CD4-positive, alpha-beta T cell treated with Interleukin-6 at 100 ng/mL for 8 hours (primary cell): ENCODE measurements around the gene STKLD1.
A peak's percentile ranks its signal among the peaks of the same experiment; 100 is the strongest.
"Not testable (repeated sequence)": the region's sequence is repeated elsewhere in the genome, so short reads cannot be mapped to it uniquely, and the experiment has no call there.

Experiments
- DNase-seq: peaks from one replicate; pipeline ENCODE4 v3.0.0-alpha.2; 2020; ENCODE audit warnings: mixed read lengths, low spot score

Gene STKLD1

DNA sequence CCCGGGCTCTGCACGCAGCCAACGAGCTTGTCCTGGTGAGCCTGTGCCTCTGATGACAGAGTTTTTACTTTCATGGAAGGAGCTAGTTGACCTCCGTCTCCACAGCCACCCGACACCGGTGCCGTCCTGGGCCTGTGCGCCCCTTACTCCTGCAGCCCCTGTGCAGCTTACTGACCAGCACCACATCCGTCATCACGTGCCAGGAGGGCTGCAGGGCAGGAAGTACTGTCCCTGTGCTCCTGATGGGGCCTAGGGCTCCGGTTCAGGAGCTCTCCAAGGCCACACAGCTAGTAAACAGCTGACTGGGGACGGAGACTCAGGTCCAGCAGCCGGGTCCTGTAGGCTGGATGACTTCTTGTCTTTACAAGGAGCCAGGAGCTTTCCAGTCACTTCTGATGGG is 10.2 kb downstream of the STKLD1 start:
- DNase-seq, result no peak

DNA sequence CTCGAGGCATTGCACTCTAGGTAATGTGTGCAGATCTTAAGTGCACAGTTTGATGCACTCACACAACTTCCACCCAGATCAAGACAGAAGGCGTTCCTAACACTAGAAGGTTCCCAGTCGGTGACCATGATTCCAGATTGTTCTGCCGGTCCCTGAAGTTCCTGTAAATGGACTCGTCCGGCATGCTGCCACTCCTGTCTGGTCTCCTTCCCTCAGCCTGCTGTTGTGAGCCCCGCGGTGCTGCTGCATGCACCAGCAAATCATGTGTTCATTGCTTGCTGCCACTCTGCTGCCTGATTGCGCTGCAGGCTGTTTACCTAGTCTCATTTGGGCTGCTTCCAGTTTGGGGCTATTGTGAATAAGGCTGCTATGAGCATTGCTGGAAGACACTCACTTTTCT is 11.5 kb downstream of the STKLD1 start:
- DNase-seq, result no peak

DNA sequence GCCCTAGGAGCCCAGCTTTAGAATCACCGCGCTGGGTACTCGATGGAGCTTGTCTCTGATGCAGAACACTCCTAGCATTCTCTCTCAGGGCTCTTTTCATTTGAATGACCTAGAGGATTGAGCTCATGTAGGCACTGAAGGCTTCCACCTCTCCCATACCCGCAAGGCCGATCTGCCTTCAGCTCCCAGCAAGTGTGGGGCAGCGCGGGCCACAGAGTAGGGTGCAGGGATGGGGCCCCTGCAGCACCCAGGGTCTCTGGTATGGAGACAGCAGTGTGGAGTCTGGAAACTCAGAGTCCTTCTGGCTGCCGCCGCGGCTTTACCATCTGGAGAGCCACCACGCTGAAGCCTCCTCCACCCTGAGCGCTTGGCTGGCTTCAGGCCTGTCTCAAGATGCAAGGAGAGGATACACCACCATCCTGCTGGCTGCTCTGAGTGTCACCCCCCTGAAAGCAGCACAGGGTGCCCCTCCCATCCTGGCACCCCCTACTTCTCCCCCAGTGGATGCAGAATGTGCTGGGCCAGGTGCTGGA is 12.9 kb downstream of the STKLD1 start:
- DNase-seq, result no peak

DNA sequence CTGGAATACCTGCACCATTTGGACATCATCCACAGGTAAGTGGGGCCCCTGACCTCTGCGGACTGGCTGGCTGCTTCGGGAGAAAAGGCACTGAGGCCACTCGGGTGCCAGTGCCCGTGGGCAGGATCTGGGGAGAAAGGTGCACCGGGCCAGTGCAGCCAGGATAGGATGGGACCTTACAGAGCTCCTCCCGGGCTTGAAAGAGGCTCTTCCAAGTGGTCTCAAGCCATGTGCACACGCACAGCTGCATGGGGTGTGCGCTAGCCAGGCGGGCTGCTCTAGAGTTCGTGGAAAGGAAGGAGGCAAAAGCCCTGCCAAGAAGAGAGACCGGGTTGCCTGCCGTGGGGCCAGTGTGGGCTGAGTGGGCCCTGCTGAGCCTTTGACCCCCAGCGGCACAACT is 13.4 kb downstream of the STKLD1 start:
- DNase-seq, result no peak

DNA sequence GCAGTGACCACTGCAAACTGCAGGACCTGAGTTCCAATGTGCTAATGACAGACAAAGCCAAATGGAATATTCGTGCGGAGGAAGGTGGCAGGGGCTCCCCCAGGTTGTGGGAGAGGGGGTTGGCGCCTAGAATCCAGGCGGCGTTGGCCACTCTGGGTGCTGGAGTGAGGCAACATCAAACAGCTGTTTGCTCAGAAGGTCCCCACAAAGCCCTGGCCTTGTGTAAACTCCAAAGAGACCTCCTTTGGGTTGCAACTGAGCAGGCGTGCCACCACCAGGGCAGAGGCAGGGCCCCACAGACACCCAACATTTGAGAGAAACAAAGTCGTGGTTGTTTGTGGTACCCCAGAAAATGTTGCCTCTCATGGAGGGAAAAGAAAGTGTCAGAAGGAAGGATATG is 14.5 kb downstream of the STKLD1 start:
- no peak for DNase-seq

DNA sequence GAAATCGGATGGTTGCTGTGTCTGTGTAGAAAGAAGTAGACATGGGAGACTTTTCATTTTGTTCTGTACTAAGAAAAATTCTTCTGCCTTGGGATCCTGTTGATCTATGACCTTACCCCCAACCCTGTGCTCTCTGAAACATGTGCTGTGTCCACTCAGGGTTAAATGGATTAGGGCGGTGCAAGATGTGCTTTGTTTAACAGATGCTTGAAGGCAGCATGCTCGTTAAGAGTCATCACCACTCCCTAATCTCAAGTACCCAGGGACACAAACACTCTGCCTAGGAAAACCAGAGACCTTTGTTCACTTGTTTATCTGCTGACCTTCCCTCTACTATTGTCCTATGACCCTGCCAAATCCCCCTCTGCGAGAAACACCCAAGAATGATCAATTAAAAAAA is 15.3 kb downstream of the STKLD1 start:
- not testable (repeated sequence) for DNase-seq

DNA sequence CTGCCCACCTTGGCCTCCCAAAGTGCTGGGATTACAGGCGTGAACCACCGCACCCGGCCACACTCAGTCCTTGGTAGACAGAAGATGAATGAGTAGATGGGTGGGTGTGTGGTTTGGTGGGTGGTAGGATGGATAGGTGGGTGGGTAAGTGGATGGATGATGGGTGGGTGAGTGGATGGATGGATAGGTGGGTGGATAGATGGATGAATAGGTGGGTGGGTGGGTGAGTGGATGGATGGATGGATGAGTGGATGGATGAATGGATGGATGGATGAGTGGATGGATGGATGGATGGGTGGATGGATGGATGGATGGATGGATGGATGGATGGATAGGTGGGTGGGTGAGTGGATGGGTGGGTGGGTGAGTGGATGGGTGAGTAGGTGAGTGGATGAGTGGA is 16.1 kb downstream of the STKLD1 start:
- DNase-seq, result not testable (repeated sequence)

DNA sequence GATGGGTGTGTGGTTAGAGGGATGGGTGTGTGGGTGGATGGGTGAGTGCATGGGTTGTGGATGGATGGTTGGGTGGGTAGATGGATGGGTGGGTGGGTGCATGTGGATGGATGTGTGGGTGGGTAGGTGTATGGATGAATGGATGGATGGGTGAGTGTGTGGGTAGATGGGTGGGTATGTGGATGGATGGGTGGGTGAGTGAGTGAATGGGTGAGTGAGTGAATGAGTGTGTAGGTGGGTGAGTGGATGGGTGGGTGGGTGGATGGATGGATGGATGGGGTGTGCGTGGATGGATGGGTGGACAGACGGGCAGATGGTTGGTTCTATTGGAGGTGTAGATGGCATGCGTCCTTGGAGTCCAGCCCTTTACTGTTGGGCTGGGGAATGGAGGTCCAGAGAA is 17.2 kb downstream of the STKLD1 start:
- DNase-seq, result no peak

DNA sequence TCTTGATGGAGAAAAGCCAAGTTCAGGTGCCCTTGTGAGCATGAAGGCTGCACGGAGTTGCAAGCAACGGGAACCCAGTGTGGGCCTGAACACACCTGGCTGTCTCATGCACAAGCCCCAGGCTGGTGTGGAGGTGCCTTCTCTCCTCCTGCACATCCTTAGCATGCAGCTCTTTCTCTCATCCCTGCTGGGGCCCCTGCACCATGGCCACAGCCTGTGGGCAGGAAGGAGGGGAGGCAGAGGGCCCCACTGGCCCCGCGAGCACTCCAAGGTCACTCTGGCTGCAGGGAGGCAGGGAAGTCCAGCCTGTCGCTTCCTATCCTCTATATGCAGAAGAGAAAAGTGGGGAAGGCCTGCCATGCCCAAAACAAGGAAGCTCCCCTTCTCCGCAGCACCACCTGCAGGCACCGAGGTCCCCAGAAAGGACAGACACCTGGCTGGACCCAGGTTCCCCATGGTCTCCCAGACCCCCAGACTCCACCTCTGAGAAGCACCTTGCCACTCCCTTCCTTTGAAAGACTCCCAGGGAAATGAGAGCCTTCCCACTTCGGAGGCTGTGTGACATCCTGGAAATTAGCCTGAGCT is 18.6 kb downstream of the STKLD1 start:
- no peak for DNase-seq

DNA sequence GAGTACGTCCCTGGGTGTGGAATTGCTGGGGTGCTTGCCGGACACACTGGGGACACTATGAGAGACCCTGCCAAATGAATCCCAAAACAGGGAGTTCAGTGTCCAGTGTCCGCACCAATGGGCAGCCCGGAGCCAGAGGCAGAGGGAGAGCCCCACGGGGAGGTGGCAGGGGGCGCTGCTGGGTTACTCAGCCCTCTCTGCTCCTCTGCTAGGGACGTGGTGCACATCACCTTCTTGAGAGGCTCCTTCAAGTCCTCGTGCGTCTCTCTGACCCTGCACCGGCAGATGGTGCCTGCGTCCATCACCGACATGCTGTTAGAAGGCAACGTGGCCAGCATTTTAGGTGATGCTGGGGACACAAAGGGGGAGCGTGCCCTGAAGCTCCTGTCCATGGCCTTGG is 20.8 kb downstream of the STKLD1 start:
- no peak for DNase-seq

DNA sequence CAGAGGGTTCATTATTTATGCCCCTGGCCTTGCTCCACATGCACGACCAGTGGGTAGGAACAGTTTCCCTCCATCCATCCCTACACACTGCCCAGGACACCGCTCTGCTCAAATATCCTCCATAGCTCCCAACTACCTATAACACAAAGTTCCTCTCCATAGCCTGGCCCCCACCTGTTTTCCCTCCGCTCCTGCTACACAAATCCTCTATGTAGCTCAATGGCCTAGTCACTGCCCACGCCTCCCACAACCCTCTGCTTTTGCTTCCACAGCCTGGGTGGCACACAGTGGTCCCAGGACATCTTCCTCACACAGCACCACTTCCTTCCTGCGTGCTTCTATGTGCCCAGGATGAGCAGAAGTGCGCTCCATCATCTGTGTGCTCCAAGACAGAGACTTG is 21.2 kb downstream of the STKLD1 start:
- DNase-seq, result no peak

DNA sequence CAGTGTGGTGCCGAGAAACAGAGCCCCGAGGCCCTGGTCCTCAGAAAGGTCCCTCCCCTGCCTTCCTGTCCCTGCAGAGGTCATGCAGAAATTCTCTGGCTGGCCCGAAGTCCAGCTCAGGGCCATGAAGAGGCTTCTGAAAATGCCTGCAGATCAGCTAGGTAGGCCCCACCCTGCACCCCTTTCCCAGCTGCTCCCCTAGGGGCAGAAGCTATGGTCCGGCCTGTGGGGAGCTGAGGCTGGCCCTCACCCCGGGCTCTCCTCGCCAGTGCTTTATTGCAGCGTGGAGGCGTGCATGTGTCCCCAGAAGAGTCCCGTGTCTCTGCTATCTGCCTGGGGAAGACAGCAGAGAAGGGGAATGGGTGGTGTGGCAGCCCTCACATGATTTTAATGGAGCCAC is 21.7 kb downstream of the STKLD1 start:
- DNase-seq, result no peak

DNA sequence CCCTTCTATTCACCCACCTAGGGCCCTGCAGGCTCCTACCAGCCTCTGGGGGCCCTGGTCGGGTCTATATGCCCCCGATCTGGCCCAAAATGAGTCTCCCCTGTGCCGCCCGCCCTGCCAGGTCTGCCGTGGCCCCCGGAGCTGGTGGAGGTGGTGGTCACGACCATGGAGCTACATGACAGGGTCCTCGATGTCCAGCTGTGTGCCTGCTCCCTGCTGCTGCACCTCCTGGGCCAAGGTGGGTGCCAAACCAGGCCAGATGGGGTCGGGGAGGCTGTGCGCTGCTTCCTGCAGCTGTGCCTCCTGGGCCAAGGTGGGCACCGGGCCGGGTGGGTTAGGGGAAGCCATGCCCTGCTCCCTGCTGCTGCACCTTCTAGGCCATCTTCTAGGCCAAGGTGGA is 24.1 kb downstream of the STKLD1 start:
- DNase-seq, result no peak

DNA sequence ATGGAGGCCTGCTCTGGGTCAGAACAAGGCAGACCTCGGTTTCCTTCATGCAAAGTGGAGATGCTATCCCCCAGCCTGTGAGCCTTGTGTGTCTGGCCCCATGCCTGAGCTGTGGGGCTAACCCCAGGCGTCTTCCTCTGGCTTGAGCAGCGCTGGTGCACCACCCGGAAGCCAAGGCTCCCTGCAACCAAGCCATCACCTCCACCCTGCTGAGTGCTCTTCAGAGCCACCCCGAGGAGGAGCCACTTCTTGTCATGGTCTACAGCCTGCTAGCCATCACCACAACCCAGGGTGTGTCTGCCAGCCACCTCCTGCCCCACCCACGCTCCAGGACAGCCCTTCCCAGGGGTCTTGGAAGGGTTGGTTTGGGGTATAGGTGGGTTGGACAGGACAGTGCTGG is 25.4 kb downstream of the STKLD1 start:
- no peak for DNase-seq

DNA sequence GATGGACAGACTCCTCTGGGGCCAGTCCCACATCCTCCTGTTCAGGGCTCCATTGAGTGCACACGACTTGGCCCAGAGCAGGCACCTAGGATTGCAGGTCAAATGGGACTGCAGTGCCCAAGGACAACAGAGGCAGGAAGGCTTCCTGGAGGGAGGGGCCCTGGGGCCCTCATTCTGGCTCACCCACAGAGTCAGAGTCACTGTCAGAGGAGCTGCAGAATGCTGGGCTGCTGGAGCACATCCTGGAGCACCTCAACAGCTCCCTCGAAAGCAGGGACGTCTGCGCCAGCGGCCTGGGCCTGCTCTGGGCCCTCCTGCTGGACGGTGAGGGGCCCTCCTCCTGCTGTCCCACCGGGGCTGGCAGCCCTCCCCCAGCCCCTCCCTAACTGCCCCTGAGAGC is 26.5 kb downstream of the STKLD1 start:
- DNase-seq, result no peak

DNA sequence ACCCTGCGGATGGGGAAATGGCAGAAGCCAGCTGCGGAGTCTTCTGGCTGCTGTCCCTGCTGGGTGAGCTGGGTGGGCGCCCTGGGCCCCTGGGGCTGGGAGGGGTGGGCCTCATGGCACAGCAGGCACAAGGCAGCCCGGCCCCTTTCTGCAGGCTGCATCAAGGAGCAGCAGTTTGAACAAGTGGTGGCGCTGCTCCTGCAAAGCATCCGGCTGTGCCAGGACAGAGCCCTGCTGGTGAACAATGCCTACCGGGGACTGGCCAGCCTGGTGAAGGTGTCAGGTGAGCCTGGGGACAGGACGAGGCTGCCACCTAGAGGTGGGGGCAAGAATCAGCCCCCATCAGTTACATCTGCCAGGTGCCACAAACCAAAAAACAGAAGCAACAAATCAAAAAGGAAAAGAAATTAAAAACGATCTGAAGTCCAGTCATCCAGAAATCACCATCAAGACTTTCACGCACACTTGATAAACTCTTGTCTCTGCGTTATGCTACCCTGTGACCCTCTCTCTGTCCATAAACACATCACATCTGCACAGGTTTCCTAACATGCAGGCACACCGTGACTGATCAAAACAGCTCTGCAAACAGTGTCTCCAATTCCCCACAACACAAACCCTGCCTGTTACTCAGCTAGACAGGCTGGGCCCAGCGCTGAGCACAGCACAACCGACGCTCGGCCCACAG is 27.7 kb downstream of the STKLD1 start:
- DNase-seq, result peak; percentile 56

DNA sequence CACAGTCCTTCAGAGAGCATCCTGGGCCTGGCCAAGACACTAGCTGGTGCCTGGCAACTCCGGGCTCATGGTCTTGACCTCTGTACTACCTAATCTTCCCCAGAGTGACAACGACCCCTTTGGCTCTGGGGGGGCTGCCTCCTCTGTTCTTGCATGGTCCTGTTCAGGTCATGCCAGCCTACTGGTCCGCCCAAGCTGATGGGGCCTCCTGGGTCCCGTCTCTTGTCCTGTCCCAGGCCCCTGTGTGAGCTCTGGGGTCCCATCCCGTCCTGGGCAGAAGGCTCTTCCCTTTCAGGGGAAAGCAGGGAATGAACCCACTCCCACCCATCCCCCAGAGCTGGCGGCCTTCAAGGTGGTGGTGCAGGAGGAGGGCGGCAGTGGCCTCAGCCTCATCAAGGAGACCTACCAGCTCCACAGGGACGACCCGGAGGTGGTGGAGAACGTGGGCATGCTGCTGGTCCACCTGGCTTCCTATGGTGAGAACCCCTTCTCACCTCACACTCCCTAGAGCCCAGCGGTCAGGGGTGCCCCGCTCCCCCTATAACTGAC is 28.4 kb downstream of the STKLD1 start:
- no peak for DNase-seq

DNA sequence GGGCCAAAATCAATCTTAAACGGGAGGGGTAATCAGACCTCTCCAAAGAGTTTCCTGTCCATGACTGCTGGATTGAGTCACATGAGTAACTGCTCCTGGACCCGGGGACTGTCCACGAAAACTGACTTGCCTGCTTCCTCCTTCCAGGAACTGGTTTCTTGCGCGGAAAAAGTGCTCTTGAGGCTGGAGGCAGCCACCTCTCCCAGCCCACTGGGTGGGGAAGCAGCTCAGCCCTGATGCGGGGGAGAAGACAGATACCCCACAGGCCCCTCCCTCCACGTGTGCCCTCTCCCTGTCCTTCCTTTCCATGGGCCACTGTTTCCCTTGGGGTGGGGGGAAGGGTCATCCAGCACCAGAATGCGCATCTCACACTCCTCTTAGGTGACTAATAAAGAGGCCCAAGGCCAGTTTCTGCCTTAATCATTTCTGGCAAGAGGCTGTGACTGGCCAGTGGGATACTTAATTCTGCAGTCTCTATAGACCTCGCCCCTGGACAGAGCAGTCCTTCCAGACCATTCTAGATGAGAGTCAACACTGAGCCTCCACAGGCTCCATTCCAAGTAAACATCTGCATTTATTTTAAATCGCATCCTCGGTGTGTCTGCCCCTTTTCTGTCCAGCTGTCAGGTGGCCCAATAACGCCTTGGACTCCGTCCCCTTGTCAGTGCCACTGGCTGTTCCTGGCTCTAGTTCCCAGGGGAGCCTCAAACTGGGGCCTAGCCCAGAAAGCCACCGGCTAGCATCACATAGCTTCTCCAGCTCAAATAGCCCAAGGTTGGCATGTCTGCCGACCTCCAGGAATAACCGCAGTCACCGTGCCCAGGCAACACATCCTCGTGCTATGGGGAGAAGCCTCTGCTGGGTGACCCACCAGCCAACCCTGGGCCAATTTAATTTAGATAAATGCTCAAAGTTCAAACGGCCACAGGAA is 29.6 kb downstream of the STKLD1 start:
- DNase-seq, result no peak

DNA sequence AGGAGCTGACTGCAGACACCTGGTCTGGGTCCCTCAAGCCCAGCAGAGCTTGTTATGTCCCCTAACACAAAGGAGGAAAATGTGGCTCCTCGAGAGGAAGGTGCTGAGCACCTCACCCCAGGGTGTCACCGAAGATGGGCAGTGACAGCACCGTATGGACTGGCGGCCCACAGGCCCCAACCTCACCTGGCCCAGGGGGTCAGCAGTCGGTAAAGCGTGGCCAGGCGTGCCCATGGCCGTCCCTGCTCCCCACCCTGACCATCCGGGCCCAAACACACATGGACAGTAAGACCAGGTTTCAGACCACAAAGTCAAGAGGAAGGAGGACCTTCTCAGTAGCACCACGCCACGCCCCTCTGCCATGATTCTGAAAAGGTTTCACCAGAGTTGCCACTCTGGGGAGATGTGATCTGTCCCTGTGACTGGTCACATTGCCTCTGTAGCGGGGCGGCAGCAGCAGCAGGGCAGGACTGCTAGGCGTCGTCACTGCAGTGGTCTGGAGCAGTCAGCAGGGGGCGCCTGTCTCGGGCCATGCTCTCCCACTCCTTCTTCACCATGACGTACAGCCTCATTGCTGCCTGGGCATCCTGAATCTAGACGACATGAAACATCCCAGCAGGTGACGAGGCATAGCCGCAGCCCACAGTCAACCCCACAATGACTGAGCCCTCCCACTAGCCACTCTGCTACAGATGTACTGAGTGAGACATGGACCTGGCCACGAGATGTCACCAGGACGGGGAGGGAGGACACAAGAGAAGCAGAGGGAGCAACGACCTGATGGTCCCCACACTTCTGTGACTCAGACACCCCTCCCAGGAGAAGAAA is 30.5 kb downstream of the STKLD1 start:
- peak; percentile 75 for DNase-seq

DNA sequence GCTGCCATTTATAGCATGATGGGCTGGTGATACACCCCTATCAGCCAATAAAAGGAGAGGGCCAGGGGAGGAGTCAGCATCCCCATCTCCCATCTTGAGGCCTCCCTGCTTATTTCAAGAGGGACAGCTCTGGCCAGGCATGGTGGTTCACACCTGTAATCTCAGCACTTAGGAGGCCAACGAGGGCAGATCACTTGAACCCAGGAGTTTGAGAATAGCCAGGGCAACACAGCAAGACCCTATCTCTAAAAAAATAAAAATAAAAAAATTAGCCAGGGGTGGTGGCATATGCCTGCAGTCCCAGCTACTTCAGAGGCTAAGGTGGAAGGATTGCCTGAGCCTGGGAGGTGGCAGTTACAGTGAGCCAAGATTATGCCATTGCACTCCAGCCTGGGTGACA is 31.9 kb downstream of the STKLD1 start:
- DNase-seq, result no peak

DNA sequence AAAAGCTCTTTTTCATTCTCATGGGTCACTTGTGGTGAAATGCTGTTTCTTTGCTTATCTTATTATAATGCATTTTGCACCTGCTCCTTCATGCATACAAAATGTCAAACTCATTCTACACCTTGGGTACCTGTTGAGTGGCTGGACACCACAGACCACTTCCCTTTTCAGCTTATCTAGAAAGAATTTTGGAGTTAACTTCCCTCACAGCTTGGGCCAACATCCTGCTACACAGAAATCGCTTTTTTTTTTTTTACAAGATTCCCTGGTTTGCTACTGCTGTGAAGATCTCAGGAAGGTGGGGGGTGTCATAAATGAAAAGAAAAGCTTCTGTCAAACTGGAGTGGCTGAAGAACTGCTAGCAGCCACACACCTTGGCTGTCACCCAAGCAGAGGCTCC is 39.0 kb downstream of the STKLD1 start:
- no peak for DNase-seq
